T-helper 17 cell (primary cell): ENCODE data around the gene MED4. TPM values are rescaled to one million over a fixed set of nuclear protein-coding genes. Genes with fewer than 3 reads are reported as not detected.
A peak's percentile ranks its signal among the peaks of the same experiment; 100 is the strongest.

Source experiments
- ATAC-seq: fragments of 150-1000 bp; cut with Tn5 transposase; 2 replicates; pipeline ENCODE4 v1.10.0; 2021; ENCODE audit warnings: mild to moderate bottlenecking, moderate library complexity
- DNase-seq, 3 donors: peaks; one replicate each; pipeline versions ENCODE4 v3.0.0 to v3.0.0-alpha.2; 2020 to 2021
- H3K9me3 ChIP-seq: one replicate; pipeline ENCODE4 v1.7.0; 2013; ENCODE audit warnings: low read length, mild to moderate bottlenecking; ENCODE audit not compliant: control insufficient read depth, poor library complexity, severe bottlenecking
- H3K27ac Mint-ChIP-seq: one replicate; pipeline ENCODE4 v1.8.0; 2022; ENCODE audit warnings: mild to moderate bottlenecking, moderate library complexity, mixed read lengths
- H3K27me3 Mint-ChIP-seq: one replicate; pipeline ENCODE4 v1.8.0; 2022; ENCODE audit warnings: mixed read lengths
- H3K36me3 Mint-ChIP-seq: one replicate; pipeline ENCODE4 v1.8.0; 2022; ENCODE audit warnings: low read depth, mixed read lengths
- H3K4me1 Mint-ChIP-seq: one replicate; pipeline ENCODE4 v1.8.0; 2022; ENCODE audit warnings: mild to moderate bottlenecking, mixed read lengths
- H3K4me3 Mint-ChIP-seq: one replicate; pipeline ENCODE4 v1.8.0; 2022; ENCODE audit warnings: mild to moderate bottlenecking, moderate library complexity, mixed read lengths
- total RNA-seq, 4 donors: library from RNA in 2 of 4; stranded (reverse) in 2 of 4; gene quantifications; one replicate each; pipeline ENCODE4 v1.2.3 and lab custom pipeline; 2022 to 2026

The MED4 gene
- total RNA-seq, 2 donors from 2014 or later, result 47.4 to 62.5 TPM

- no peak for DNase-seq
- no peaks in the 10 kb centered on the region for H3K9me3 ChIP-seq
- peaks cover 28% of the 10 kb centered on the region for H3K4me1 Mint-ChIP-seq
- H3K27ac Mint-ChIP-seq, result no peak overlapping the region
- ATAC-seq, result no peak
- H3K27me3 Mint-ChIP-seq, result no peaks in the 10 kb centered on the region
- peaks cover 4% of the 10 kb centered on the region for H3K36me3 Mint-ChIP-seq
- no peak overlapping the region for H3K4me3 Mint-ChIP-seq
Measured at GRCh38 chr13:48040896-48041295, 54.0 kb downstream of the MED4 start.

- Mint-ChIP-seq H3K4me1 (peaks cover 29% of the 10 kb centered on the region), H3K4me3 (no peak overlapping the region), H3K27me3 (no peaks in the 10 kb centered on the region), H3K36me3 (peaks cover 4% of the 10 kb centered on the region), H3K27ac (no peak overlapping the region)
- ATAC-seq (no peak), DNase-seq (no peak)
- H3K9me3 ChIP-seq, result no peaks in the 10 kb centered on the region
Measured at GRCh38 chr13:48040049-48040448, 54.9 kb downstream of the MED4 start.

- peak overlapping the region; percentile 94 for H3K27ac Mint-ChIP-seq
- no peaks in the 10 kb centered on the region for H3K27me3 Mint-ChIP-seq
- peaks cover 33% of the 10 kb centered on the region for H3K4me1 Mint-ChIP-seq
- ATAC-seq (no peak), DNase-seq (no peak)
- H3K4me3 Mint-ChIP-seq, result peak overlapping the region; percentile 91
- H3K36me3 Mint-ChIP-seq, result peaks cover 4% of the 10 kb centered on the region
- no peaks in the 10 kb centered on the region for H3K9me3 ChIP-seq
Measured at GRCh38 chr13:48038761-48039160, 56.1 kb downstream of the MED4 start.

- Mint-ChIP-seq H3K4me1 (peaks cover 27% of the 10 kb centered on the region), H3K4me3 (peak within 1 kb of the TSS; percentile 91), H3K36me3 (peaks cover 4% of the 10 kb centered on the region), H3K27ac (peak within 1 kb of the TSS; percentile 94), H3K27me3 (no peaks in the 10 kb centered on the region)
- no peaks in the 10 kb centered on the region for H3K9me3 ChIP-seq
- peak; percentile 94 to 97 (median 95) for DNase-seq
- peak; percentile 92 for ATAC-seq
Measured at GRCh38 chr13:48037346-48038173, 57.3 kb downstream of the MED4 start, which contains the start of gene NUDT15. Gene NUDT15, plus strand, starts transcription at chr13:48037726. Its CDS starts 21 bp downstream, at chr13:48037747.

DNA sequence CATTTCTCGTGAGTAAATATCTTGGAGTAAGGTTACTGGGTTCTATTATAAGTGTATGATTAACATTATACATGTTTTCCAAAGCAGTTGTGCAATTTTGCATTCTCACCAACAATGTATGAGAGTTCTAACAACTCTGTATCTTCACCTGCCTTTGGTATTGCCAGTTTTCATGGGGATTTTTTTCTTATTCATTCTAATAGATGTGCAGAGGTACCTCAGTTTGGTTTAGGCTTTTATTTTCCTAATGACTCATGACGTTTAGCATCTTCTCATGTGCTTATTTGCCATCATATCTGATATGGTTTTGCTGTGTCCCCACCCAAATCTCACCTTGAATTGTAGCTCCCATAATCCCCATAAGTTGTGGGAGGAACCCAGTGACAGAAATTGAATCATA lies 65.0 kb downstream of the MED4 start:
- Mint-ChIP-seq H3K4me3 (no peak overlapping the region), H3K27me3 (no peaks in the 10 kb centered on the region), H3K27ac (no peak overlapping the region), H3K4me1 (peaks cover 6% of the 10 kb centered on the region), H3K36me3 (peaks cover 2% of the 10 kb centered on the region)
- H3K9me3 ChIP-seq, result no peaks in the 10 kb centered on the region
- no peak for ATAC-seq
- no peak for DNase-seq

- Mint-ChIP-seq H3K27me3 (no peaks in the 10 kb centered on the region), H3K36me3 (peaks cover 2% of the 10 kb centered on the region), H3K4me1 (no peaks in the 10 kb centered on the region), H3K27ac (no peak overlapping the region), H3K4me3 (no peak overlapping the region)
- no peak for DNase-seq
- ATAC-seq, result no peak
- H3K9me3 ChIP-seq, result no peaks in the 10 kb centered on the region
Measured at GRCh38 chr13:48028066-48028465, 66.8 kb downstream of the MED4 start.

Other genes starting within 250 kb of the MED4 start
- gene SUCLA2, start 93.8 kb downstream of the MED4 start, total RNA-seq, result 10 to 100 TPM; 15.6 to 21.3 TPM
- 10 to 100 TPM; 10.1 to 10.6 TPM for gene NUDT15, start 57.4 kb downstream of the MED4 start, total RNA-seq
- gene ITM2B, start 138.1 kb upstream of the MED4 start, total RNA-seq, result 100 to 1,000 TPM; 396 to 450 TPM
- gene RB1, start 208.6 kb upstream of the MED4 start, total RNA-seq, result 10 to 100 TPM; 15.9 to 16.2 TPM